CD14-positive monocyte (primary cell): Measurements from ENCODE around the gene MYO5C. TPM values are rescaled to one million over a fixed set of nuclear protein-coding genes. Genes with fewer than 3 reads are reported as not detected.

Source experiments
- DNase-seq, 3 donors: peaks; one replicate each; pipeline ENCODE4 v3.0.0-alpha.2; 2011 to 2022
- H2AFZ ChIP-seq: 2 replicates; pipeline ENCODE4 v1.6.0; 2012; ENCODE audit warnings: mild to moderate bottlenecking, low read depth, low read length, inconsistent platforms; ENCODE audit not compliant: insufficient read depth, poor library complexity, severe bottlenecking
- H3K27ac ChIP-seq, 2 donors: 1 replicate in 1 of 2; 2 replicates in 1 of 2; pipeline ENCODE4 v1.5.1; 2012 to 2013; ENCODE audit warnings: low read length in 2 of 2, control low read depth in 1 of 2, inconsistent platforms in 1 of 2, low read depth in 1 of 2, mild to moderate bottlenecking in 1 of 2
- H3K27me3 ChIP-seq, 2 donors: one replicate each; pipeline versions ENCODE4 v1.6.0 to v1.6.1; 2011 to 2013; ENCODE audit warnings: low read length in 2 of 2; ENCODE audit not compliant: control insufficient read depth in 2 of 2, insufficient read depth in 2 of 2
- H3K36me3 ChIP-seq, 2 donors: replicated peaks in 1 of 2; 1 replicate in 1 of 2; 2 replicates in 1 of 2; pipeline versions ENCODE4 v1.5.1 to v1.6.1; 2012 to 2013; ENCODE audit warnings: low read length in 2 of 2, control low read depth in 1 of 2, inconsistent platforms in 1 of 2, mild to moderate bottlenecking in 1 of 2; ENCODE audit not compliant: insufficient read depth in 2 of 2, control insufficient read depth in 1 of 2
- H3K4me1 ChIP-seq, 2 donors: 1 replicate in 1 of 2; 2 replicates in 1 of 2; pipeline versions ENCODE4 v1.5.1 to v1.6.1; 2012 to 2013; ENCODE audit warnings: low read length in 2 of 2, control low read depth in 1 of 2, inconsistent platforms in 1 of 2, mild to moderate bottlenecking in 1 of 2, moderate library complexity in 1 of 2; ENCODE audit not compliant: insufficient read depth in 2 of 2, control insufficient read depth in 1 of 2
- H3K4me2 ChIP-seq: replicated peaks from 2 replicates; pipeline ENCODE3; 2012; ENCODE audit warnings: low read length, moderate library complexity, mild to moderate bottlenecking; ENCODE audit not compliant: poor library complexity, severe bottlenecking; ENCODE audit errors: extremely low read depth
- H3K4me3 ChIP-seq, 3 experiments: fragments of 200-600 bp in 1 of 3; sonication (generic) in 1 of 3; replicated peaks in 1 of 3; 1 replicate in 2 of 3; 2 replicates in 1 of 3; pipeline ENCODE4 v1.5.1; 2011 to 2013; ENCODE audit warnings: low read length in 3 of 3, mild to moderate bottlenecking in 3 of 3, control low read depth in 2 of 3, low read depth in 2 of 3, inconsistent platforms in 1 of 3, moderate library complexity in 1 of 3
- H3K79me2 ChIP-seq: 2 replicates; pipeline ENCODE4 v1.6.0; 2012; ENCODE audit warnings: mild to moderate bottlenecking, control low read depth, inconsistent platforms, low read length, moderate library complexity; ENCODE audit not compliant: insufficient read depth
- H3K9ac ChIP-seq: 2 replicates; pipeline ENCODE4 v1.6.0; 2017; ENCODE audit warnings: low read length, mild to moderate bottlenecking; ENCODE audit not compliant: insufficient read depth, poor library complexity, severe bottlenecking
- H3K9me3 ChIP-seq, 2 donors: replicated peaks in 1 of 2; 1 replicate in 1 of 2; 2 replicates in 1 of 2; pipeline versions ENCODE4 v1.5.1 to v1.6.1; 2012 to 2013; ENCODE audit warnings: low read length in 2 of 2, control low read depth in 1 of 2; ENCODE audit not compliant: control insufficient read depth in 1 of 2, insufficient read depth in 1 of 2
- H4K20me1 ChIP-seq: 2 replicates; pipeline ENCODE4 v1.6.0; 2012; ENCODE audit warnings: mild to moderate bottlenecking, low read length, control low read depth, moderate library complexity; ENCODE audit not compliant: insufficient read depth
- H3K27ac Mint-ChIP-seq, 7 donors: one replicate each; pipeline ENCODE4 v1.8.0; 2020; ENCODE audit warnings: mild to moderate bottlenecking in 7 of 7, mixed read lengths in 7 of 7, moderate library complexity in 6 of 7, inconsistent platforms in 2 of 7
- H3K27me3 Mint-ChIP-seq, 3 donors: one replicate each; pipeline ENCODE4 v1.8.0; 2021 to 2022; ENCODE audit warnings: low read depth in 3 of 3, mild to moderate bottlenecking in 3 of 3, mixed read lengths in 3 of 3, moderate library complexity in 3 of 3, inconsistent platforms in 1 of 3
- H3K36me3 Mint-ChIP-seq, 2 donors: one replicate each; pipeline ENCODE4 v1.8.0; 2020; ENCODE audit warnings: mixed read lengths in 2 of 2, inconsistent platforms in 1 of 2, mild to moderate bottlenecking in 1 of 2
- H3K4me1 Mint-ChIP-seq: one replicate; pipeline ENCODE4 v1.8.0; 2020; ENCODE audit warnings: mild to moderate bottlenecking, mixed read lengths
- H3K4me3 Mint-ChIP-seq, 2 donors: one replicate each; pipeline ENCODE4 v1.8.0; 2020; ENCODE audit warnings: mild to moderate bottlenecking in 2 of 2, mixed read lengths in 2 of 2, moderate library complexity in 1 of 2
- H3K9me3 Mint-ChIP-seq, 7 donors: one replicate each; pipeline ENCODE4 v1.8.0; 2020 to 2022; ENCODE audit warnings: mixed read lengths in 7 of 7, mild to moderate bottlenecking in 6 of 7, moderate library complexity in 6 of 7, inconsistent platforms in 2 of 7
- WGBS: methylation state at CpG from one replicate; pipeline ENCODE4 v1.1.5; 2013; ENCODE audit warnings: missing lambda C conversion rate; ENCODE audit not compliant: insufficient coverage; 5-methylcytosine and 5-hydroxymethylcytosine counted together
- intact Hi-C, 2 donors: fragments of 100-400 bp; cut with micrococcal nuclease; formaldehyde crosslinking; loops; one replicate each; pipeline versions ENCODE4 v1.15.0 to v1.15.1; 2023
- polyA plus RNA-seq, 3 donors: library from polyadenylated mRNA; depleted of rRNA in 1 of 3; unstranded in 2 of 3; stranded (reverse) in 1 of 3; fragments of 300-500 nt in 2 of 3; fragments of >200 nt in 1 of 3; fragmentation: Illumina TruSeq in 2 of 3; gene quantifications; 1 replicate in 2 of 3; 2 replicates in 1 of 3; pipeline ENCODE4 v1.2.3, GENCODE V29; 2012 to 2021
- TF ChIP-seq, protein P1 (sequence below): fragments of 200-600 bp; IDR thresholded peaks from one replicate; pipeline ENCODE4 v1.8.0; 2022; ENCODE audit warnings: antibody characterized with exemption, mild to moderate bottlenecking

Gene MYO5C
- polyA plus RNA-seq, 3 donors, result 0.20 TPM; not detected in 2

DNA sequence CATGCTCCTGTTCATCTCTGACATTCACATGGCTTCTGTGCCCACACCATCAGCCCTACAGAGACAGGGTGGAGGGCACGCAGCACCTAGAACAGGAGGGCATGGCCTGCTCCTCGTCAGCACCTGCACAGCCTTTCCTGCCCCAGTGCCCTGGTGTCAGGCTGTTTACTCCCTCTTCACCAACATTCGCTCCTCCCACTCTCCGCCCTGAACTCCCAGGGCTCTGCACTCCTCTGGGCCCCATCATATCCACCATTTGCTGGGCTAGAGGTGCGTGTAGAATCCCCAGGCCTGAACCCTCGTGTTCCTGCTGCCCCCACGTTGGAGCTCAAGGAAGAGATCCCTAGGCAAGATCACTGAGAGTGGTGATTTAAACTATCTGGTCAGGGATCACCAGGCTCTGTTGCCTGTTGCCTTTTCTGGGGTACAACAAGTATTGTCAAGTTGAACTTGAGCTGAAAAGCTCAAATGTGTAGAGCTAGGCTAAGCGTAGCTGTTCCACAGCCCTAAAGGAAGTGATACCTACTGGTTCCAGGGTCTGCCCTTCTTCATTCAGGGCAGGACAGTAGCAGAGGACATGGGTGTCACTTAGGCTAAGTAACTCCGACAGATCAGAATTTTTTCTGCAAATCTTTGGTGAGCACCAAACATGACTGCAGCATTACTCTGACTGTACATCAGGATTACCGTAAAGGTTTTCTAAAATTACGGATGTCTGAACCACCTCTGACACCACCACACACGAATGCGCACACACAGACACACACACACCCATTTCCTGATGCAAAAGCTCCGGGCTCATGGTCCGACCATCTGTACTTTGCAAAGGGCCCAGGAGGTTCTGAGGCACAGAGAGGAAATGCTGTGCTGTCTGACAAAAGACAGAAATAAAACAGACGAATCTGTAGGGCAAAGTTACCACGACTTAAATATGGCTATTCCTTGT lies 60.7 kb downstream of the MYO5C start:
- Histone ChIP-seq H4K20me1 (no peaks in the 10 kb centered on the region), H3K4me2 (no peak overlapping the region), H3K27ac (no peak overlapping the region), H3K27me3 (no peaks in the 10 kb centered on the region), H3K36me3 (no peaks in the 10 kb centered on the region), H3K9ac (no peak overlapping the region), H3K4me1 (peaks cover 17 to 21% of the 10 kb centered on the region in 2 donors), H3K79me2 (no peaks in the 10 kb centered on the region), H3K9me3 (no peaks in the 10 kb centered on the region), H3K4me3 (no peak overlapping the region), H2AFZ (no peak overlapping the region)
- Mint-ChIP-seq H3K9me3 (peaks cover 0 to 3% (median 0%) of the 10 kb centered on the region in 7 donors), H3K36me3 (no peaks in the 10 kb centered on the region), H3K4me1 (peaks cover 26% of the 10 kb centered on the region), H3K4me3 (no peak overlapping the region), H3K27ac (peak overlapping the region in 1 of 7 donors; percentile 65), H3K27me3 (peaks cover 1 to 5% (median 3%) of the 10 kb centered on the region in 3 donors)
- intact Hi-C loops, result no loop called here
- TF ChIP-seq, protein P1, sequence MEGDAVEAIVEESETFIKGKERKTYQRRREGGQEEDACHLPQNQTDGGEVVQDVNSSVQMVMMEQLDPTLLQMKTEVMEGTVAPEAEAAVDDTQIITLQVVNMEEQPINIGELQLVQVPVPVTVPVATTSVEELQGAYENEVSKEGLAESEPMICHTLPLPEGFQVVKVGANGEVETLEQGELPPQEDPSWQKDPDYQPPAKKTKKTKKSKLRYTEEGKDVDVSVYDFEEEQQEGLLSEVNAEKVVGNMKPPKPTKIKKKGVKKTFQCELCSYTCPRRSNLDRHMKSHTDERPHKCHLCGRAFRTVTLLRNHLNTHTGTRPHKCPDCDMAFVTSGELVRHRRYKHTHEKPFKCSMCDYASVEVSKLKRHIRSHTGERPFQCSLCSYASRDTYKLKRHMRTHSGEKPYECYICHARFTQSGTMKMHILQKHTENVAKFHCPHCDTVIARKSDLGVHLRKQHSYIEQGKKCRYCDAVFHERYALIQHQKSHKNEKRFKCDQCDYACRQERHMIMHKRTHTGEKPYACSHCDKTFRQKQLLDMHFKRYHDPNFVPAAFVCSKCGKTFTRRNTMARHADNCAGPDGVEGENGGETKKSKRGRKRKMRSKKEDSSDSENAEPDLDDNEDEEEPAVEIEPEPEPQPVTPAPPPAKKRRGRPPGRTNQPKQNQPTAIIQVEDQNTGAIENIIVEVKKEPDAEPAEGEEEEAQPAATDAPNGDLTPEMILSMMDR, result no peak
- 67% methylated on average over 14 of the region's 17 CpGs for WGBS
- DNase-seq, result no peak

DNA sequence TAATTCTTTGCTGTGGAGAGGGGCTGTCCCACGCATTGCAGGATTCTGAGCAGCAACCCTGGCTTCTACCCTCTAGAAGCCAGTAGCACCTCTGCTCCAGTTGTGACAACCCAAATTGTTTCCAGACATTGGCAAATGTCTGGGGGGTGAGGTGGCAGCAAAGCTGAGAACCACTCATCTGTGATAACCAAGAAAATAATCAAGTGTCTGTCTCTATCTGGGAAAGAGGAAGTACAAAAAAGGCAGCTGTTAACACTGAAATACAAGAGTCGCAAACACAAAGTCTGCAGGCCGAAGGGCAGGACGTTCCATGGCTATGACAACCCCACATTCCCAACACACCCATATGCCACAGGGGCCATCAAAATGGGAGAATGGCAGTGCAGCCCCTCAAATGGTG lies 62.2 kb downstream of the MYO5C start:
- Histone ChIP-seq H2AFZ (peak overlapping the region; percentile 7), H3K4me2 (no peak overlapping the region), H4K20me1 (no peaks in the 10 kb centered on the region), H3K36me3 (no peaks in the 10 kb centered on the region), H3K27me3 (no peaks in the 10 kb centered on the region), H3K4me1 (peaks cover 17 to 21% of the 10 kb centered on the region in 2 donors), H3K9me3 (no peaks in the 10 kb centered on the region), H3K9ac (no peak overlapping the region), H3K4me3 (no peak overlapping the region), H3K27ac (no peak overlapping the region), H3K79me2 (no peaks in the 10 kb centered on the region)
- Mint-ChIP-seq H3K36me3 (no peaks in the 10 kb centered on the region), H3K27ac (peak overlapping the region in 4 of 7 donors; percentile 30 to 70 (median 58)), H3K4me3 (peak overlapping the region in 1 of 2 donors; percentile 57), H3K4me1 (peaks cover 26% of the 10 kb centered on the region), H3K27me3 (peaks cover 1 to 5% (median 3%) of the 10 kb centered on the region in 3 donors), H3K9me3 (peaks cover 0 to 2% (median 0%) of the 10 kb centered on the region in 7 donors)
- intact Hi-C loops, result no loop called here
- WGBS, result no CpG with 5 or more reads among the region's 4 CpGs
- peak in 1 of 3 donors; percentile 26 for DNase-seq
- TF ChIP-seq, protein P1, result no peak
